Umbilical cord (tissue), 2 donors: ENCODE data around the gene CD6. TPM values are rescaled to one million over a fixed set of nuclear protein-coding genes. Genes with fewer than 3 reads are reported as not detected.
"Not testable (repeated sequence)": the region's sequence is repeated elsewhere in the genome, so short reads cannot be mapped to it uniquely, and the experiment has no call there.

Experiments
- DNase-seq: peaks from one replicate; pipeline ENCODE4 v3.0.0-alpha.2; 2015; ENCODE audit warnings: low spot score
- total RNA-seq: library from RNA; depleted of rRNA; stranded (reverse); fragments of >200 nt; gene quantifications from one replicate; pipeline ENCODE4 v1.2.3, GENCODE V29; 2014; ENCODE audit warnings: low replicate concordance; ENCODE audit not compliant: insufficient read depth

Gene CD6
- total RNA-seq, 1 donor from 2014 or later = 0.24 TPM

- DNase-seq = no peak
These were observed 81.7 kb downstream of the CD6 start for GRCh38 chr11:61053191-61053590.

- no peak for DNase-seq
These were observed 83.0 kb downstream of the CD6 start for GRCh38 chr11:61054513-61054912.

- DNase-seq = no peak
These were observed 83.6 kb downstream of the CD6 start for GRCh38 chr11:61054927-61055562.

- DNase-seq = no peak
These were observed 84.3 kb downstream of the CD6 start for GRCh38 chr11:61055776-61056175.

- no peak for DNase-seq
These were observed 85.1 kb downstream of the CD6 start for GRCh38 chr11:61056571-61056970.

GRCh38 chr11:61056981-61057380, 85.5 kb downstream of the CD6 start:
- no peak for DNase-seq

- DNase-seq = no peak
These were observed 86.1 kb downstream of the CD6 start for GRCh38 chr11:61057615-61058014.

- no peak for DNase-seq
These were observed 87.2 kb downstream of the CD6 start for GRCh38 chr11:61058583-61059259.

- DNase-seq = no peak
These were observed 87.8 kb downstream of the CD6 start for GRCh38 chr11:61059260-61059752.

GRCh38 chr11:61061081-61061826, 89.8 kb downstream of the CD6 start:
- DNase-seq = no peak

- DNase-seq = no peak
These were observed 90.9 kb downstream of the CD6 start for GRCh38 chr11:61062181-61062930.

- not testable (repeated sequence) for DNase-seq
These were observed 93.8 kb downstream of the CD6 start for GRCh38 chr11:61065236-61065635.

- no peak for DNase-seq
These were observed 94.6 kb downstream of the CD6 start for GRCh38 chr11:61065955-61066638.

- no peak for DNase-seq
These were observed 95.2 kb downstream of the CD6 start for GRCh38 chr11:61066645-61067044.

- no peak for DNase-seq
These were observed 96.4 kb downstream of the CD6 start for GRCh38 chr11:61067782-61068446.

GRCh38 chr11:61068581-61068980, 97.1 kb downstream of the CD6 start:
- no peak for DNase-seq

GRCh38 chr11:61069427-61069826, 97.9 kb downstream of the CD6 start:
- DNase-seq = no peak
